ENCODE results near the gene SWI5. TPM values are rescaled to one million over a fixed set of nuclear protein-coding genes. Genes with fewer than 3 reads are reported as not detected.

The SWI5 gene
- total RNA-seq, 1 donor from 2014 or later = 30.0 TPM

DNA sequence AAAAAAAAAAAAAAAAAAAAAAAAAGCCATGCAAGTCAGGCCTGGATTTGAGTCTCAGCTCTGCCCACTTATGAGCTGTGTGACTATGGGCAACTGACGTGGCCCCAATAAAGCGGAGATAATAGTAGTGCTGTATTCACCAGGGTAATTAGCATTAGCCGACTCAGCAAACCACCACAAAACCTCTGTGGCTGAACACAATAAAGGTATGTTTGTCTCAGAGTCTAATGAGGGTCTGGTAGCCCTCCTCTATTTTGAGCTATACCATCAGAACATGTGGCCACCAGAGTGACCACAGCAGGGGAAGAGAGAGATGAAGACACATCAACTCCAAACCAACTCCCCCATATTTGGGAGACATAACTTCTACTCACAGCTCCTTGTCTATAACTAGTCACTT is 15.9 kb downstream of the SWI5 start:
- no peaks in the 10 kb centered on the region for H3K27me3 ChIP-seq (ENCODE audit: control insufficient read depth, insufficient read depth, low read length)
- H3K36me3 ChIP-seq (ENCODE audit: control insufficient read depth, insufficient read depth, low read length) = no peaks in the 10 kb centered on the region
- TF ChIP-seq, protein P1, sequence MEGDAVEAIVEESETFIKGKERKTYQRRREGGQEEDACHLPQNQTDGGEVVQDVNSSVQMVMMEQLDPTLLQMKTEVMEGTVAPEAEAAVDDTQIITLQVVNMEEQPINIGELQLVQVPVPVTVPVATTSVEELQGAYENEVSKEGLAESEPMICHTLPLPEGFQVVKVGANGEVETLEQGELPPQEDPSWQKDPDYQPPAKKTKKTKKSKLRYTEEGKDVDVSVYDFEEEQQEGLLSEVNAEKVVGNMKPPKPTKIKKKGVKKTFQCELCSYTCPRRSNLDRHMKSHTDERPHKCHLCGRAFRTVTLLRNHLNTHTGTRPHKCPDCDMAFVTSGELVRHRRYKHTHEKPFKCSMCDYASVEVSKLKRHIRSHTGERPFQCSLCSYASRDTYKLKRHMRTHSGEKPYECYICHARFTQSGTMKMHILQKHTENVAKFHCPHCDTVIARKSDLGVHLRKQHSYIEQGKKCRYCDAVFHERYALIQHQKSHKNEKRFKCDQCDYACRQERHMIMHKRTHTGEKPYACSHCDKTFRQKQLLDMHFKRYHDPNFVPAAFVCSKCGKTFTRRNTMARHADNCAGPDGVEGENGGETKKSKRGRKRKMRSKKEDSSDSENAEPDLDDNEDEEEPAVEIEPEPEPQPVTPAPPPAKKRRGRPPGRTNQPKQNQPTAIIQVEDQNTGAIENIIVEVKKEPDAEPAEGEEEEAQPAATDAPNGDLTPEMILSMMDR (IDR thresholded peaks at IDR 0.05; ENCODE audit: insufficient read depth, low read length, severe bottlenecking) = no peak
- no peak for DNase-seq (ENCODE audit: low read depth)
- no peak for FAIRE-seq
- no peak overlapping the region for H3K4me3 ChIP-seq (ENCODE audit: low read depth, low read length)

DNA sequence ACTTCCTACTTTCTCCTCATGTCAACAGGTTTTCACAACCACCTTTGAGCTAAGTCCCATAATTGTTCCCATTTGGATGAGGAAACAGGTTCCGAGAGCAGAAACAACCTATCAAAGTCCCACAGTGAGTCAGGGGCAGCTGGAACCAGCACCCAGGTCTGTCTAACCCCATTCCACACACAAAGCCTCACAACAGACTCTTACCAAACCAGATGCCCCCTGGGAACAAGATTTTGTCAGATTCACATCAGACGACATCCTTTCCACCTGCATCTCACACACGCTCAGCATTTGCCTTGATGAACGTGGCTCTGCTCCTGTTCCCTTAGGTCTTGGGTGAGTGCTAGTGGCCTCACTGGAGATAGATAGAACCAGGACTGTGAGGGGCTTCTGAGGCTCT is 17.0 kb downstream of the SWI5 start:
- H3K36me3 ChIP-seq (ENCODE audit: control insufficient read depth, insufficient read depth, low read length) = no peaks in the 10 kb centered on the region
- TF ChIP-seq, protein P1 (IDR thresholded peaks at IDR 0.05; ENCODE audit: insufficient read depth, low read length, severe bottlenecking) = no peak
- H3K4me3 ChIP-seq (ENCODE audit: low read depth, low read length) = no peak overlapping the region
- no peak for FAIRE-seq
- DNase-seq (ENCODE audit: low read depth) = no peak
- no peaks in the 10 kb centered on the region for H3K27me3 ChIP-seq (ENCODE audit: control insufficient read depth, insufficient read depth, low read length)

DNA sequence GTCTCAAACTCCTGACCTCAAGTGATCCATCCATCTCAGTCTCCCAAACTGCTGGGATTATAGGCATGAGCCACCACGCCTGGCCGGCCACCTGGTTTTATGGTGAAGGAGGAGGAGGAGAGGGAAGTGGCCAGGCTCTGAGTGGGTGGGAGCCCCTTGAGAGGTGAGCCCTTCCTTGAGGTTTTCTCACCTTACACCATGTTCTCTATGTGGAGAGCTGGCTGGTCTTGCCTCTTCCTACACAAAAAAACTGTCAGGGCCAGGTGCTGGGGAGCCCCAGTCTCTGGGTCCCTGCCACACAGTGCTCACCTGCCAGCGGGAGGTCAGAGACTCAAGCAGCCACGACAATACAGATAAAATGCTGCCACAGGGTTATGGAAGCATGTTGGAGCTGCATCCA is 18.1 kb downstream of the SWI5 start:
- DNase-seq (ENCODE audit: low read depth) (no peak), FAIRE-seq (no peak)
- no peak overlapping the region for H3K4me3 ChIP-seq (ENCODE audit: low read depth, low read length)
- TF ChIP-seq, protein P1 (IDR thresholded peaks at IDR 0.05; ENCODE audit: insufficient read depth, low read length, severe bottlenecking) = no peak
- H3K27me3 ChIP-seq (ENCODE audit: control insufficient read depth, insufficient read depth, low read length) = no peaks in the 10 kb centered on the region
- H3K36me3 ChIP-seq (ENCODE audit: control insufficient read depth, insufficient read depth, low read length) = no peaks in the 10 kb centered on the region

DNA sequence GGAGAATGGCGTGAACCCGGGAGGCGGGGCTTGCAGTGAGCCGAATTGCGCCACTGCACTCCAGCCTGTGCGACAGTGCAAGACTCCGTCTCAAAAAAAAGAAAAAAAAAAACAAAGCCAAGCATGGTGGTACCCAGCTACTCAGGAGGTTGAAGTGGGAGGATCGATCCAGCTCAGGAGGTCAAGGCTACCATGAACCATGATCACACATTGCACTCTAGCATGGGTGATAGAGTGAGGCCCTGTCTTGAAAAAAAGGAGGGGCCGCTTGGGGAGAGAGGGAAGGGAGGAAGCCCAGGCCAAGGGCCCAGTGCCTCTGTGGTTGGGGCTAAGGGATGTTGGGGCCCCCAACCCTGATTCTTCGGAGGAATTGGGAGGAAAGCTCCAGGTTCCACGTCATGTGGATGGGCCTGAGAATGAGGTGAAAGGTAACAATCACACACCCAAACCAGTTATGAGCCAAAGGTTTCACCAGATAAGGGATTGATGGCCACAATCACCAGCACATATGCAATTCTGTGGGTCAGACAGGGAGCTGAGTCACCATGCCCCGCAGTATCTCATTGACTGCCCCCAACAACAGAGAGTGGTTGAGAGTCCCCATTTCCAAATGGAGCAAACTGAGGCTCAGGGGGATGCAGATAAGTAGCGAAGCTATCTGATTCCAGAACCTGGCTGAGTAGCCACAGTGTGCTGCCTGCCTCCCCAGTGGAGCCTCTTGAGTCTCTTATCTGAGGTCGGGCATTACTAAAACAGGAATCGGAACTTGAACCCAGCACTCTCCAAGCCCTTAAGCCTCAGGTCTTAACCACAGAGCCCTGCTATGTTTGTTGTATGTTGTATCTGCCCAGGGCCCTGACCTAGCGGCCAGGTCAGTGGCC is 20.5 kb downstream of the SWI5 start:
- TF ChIP-seq, protein P1 (IDR thresholded peaks at IDR 0.05; ENCODE audit: insufficient read depth, low read length, severe bottlenecking) = no peak
- no peak for FAIRE-seq

DNA sequence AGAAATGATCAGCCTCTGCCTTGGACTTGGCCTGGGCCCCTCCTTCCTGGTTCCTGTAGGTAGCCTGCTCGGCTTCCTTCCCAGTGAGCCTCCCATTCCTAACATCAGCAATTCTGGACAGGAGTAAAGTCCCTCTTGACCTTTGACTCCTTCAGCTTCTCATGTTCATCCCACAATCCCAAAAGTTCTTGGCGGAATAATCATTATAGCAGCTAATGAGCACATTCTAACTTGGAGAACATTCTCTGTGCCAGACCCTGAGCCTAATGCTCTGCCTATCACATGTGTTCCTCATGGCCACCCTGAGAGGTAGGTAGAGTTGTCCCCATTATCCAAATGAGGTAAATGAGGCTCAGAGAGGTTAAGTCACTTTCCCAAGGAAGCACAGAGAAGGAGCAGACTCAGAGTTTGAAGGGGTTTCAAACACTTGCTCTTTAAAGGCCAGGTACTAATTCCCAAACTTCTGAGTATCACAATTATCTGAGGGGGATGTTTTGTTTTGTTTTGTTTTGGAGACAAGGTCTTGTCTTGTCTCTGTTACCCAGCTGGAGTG is 21.2 kb downstream of the SWI5 start:
- Histone ChIP-seq H3K27me3 (ENCODE audit: control insufficient read depth, insufficient read depth, low read length) (no peaks in the 10 kb centered on the region), H3K36me3 (ENCODE audit: control insufficient read depth, insufficient read depth, low read length) (no peaks in the 10 kb centered on the region), H3K4me3 (ENCODE audit: low read depth, low read length) (no peak overlapping the region)
- FAIRE-seq (no peak), DNase-seq (ENCODE audit: low read depth) (no peak)
- TF ChIP-seq, protein P1 (IDR thresholded peaks at IDR 0.05; ENCODE audit: insufficient read depth, low read length, severe bottlenecking) = no peak

More for the DNA sequence above, 20.5 kb downstream of the SWI5 start:
- H3K4me3 ChIP-seq (ENCODE audit: low read depth, low read length) = no peak overlapping the region
- no peak for DNase-seq (ENCODE audit: low read depth)
- no peaks in the 10 kb centered on the region for H3K27me3 ChIP-seq (ENCODE audit: control insufficient read depth, insufficient read depth, low read length)
- no peaks in the 10 kb centered on the region for H3K36me3 ChIP-seq (ENCODE audit: control insufficient read depth, insufficient read depth, low read length)

Measured in bronchial epithelial cell (primary cell).